Astrocyte (in vitro differentiated cells and primary cell): ENCODE results near the gene XCR1.

Experiments
- CTCF ChIP-seq: IDR thresholded peaks from 2 replicates; pipeline ENCODE4 v1.5.1; 2011; ENCODE audit warnings: low read depth, mild to moderate bottlenecking, inconsistent platforms, low read length, moderate library complexity; ENCODE audit not compliant: insufficient read depth
- EZH2 ChIP-seq: IDR thresholded peaks from 2 replicates; pipeline ENCODE4 v1.6.1; 2012; ENCODE audit warnings: mild to moderate bottlenecking, low read length, inconsistent platforms; ENCODE audit not compliant: insufficient read depth

DNA sequence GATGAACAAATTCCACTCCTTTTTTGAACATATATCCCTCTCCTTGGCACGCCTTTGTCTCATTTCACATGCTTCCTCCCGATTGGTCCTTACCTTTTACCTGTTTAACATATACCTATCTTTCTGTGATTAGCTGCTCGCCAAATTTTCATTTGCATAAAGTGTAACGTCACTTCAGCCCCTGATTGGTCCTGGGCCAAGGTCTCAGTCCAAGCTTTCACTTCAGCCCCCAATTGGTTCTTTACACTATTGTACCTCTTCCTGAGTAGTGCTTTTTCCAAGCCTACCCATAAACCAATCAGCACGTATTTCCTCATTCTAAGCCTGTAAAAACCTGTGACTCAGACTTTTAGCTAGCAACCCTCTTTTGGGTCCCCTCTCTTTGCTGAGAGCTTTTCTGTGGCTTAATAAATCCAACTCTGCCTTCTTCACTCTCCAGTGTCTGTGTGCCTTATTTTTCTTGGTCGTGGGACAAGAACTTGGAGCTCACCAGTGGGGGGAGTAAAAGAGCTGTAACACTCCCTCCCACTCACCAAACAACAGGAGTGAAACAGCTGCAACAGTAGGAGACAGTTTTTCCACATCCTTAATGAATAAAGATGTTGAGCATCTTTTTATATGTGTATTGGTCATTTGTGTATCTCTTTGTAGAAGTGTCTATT, 584 bp upstream of the XCR1 start:
- no peak for TF ChIP-seq CTCF
- TF ChIP-seq EZH2: no peak
